HG03280 (cell line): Measurements from ENCODE around the gene TMCC2.

ENCODE experiments used
- ATAC-seq: cut with Tn5 transposase; IDR thresholded peaks from one replicate; pipeline ENCODE4 v1.9.1; 2021; ENCODE audit warnings: mild to moderate bottlenecking, moderate library complexity; ENCODE audit not compliant: unreplicated experiment

The TMCC2 gene

DNA sequence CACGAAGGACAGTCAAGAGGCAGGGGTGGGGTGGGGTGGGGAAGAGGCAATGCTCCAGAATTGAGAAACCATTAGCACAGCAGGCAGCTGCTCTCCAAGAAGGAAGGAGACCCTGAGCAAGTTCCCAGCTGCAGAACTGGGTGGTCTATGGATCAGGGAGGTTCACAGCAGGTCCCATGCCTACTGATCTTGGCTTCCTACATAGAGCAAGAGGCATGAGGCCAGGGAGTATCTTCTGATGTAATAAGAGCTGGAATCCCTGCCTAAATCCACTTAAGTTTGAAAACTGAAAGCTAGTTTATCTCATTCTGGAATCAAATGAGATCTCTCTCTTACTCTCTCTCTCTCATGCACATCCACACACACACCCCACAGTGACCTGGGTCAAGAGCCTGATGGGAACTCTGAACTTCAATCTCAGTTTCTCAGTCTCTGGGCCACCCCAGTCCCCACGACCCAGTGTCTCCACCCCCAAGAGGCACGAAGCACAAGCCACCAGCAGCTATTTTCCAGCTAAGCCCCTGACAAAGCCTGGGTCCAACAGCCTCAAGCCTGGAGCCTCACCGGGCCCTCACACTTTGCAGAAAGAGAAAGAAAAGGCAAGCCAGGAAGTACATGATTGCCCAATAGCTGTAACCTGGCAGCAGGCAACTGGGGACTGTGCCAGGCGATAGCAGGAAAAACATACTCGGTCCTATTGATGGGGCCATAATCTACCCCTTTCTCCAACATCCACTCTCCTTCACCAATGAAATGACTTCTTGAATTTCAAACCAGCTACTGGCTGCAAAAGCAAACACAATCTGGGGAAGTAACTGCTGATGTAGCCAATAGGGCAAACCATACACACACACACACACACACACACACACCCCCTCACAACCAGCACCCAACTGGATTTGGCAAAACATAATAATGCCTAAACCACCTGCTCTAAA is 91.6 kb downstream of the TMCC2 start:
- no peak for ATAC-seq

DNA sequence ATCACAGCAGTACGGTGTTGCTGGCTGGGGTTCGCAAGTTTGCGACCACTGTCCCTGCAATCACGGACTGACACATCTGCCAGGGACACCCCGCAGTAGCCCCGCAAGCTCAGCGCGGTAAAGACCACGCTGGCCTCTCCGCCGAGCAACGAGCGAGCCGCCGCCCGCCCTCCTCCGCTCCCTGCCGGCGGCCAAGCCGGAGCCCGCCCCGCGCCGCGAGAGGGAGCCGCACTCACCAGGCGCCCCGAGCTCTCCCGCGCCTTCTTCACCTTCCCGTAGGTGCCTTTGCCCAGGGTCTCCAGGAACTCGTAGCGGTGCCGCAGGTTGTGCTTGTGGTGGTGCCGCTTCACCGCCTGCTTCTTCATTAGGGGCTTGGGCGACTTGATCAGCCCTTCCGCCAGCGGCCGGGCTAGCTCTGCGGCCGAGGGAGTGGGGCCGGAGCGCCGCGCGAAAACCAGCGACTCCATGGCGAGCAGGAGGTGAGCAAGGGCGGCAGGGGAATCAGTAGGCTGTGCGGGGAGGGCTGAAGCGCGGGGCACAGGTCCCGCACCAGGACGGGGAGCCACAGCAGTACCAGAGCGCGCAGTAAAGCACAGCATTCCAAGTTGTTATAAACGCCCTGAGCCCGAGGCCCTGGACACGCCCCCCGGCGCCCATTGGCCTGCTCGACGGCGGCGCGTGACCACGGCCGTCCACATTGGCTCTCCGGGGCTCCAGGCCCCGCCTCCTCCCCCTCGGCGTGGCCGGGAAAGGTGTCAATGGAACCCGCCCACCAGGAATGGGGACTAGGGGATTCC is 93.6 kb downstream of the TMCC2 start, which contains the start of gene NUAK2:
Gene NUAK2, minus strand, starts transcription at position 584 of the 797 bp plus-strand sequence. Its CDS starts 117 bp downstream, at position 467.
- no peak for ATAC-seq

DNA sequence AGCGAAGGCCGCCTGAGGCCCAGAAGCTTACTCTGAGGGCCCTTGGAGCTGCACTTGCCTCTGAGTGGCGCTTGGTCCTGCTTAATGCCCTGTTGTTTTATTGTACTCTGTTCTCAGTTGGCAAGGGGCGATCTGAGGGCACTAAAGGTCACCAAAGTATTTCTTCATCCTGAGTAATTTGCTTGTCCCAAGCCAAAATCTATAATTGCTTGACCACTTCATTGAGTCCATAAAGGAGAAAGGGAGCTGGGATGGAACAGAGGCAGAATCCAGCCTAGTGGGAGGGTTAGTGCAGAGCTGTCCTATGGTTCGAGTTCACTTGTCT is 94.2 kb downstream of the TMCC2 start:
- ATAC-seq = no peak
